ENCODE measurements around the gene CHRNA5.

The CHRNA5 gene

GRCh38 chr15:78634210-78635145 lies 69.2 kb downstream of the CHRNA5 start:
- Mint-ChIP-seq H3K36me3 (ENCODE audit: low read depth) (no peaks in the 10 kb centered on the region), H3K27me3 (peaks cover 6% of the 10 kb centered on the region), H3K27ac (no peak overlapping the region), H3K4me1 (ENCODE audit: low read depth) (no peaks in the 10 kb centered on the region), H3K9me3 (peaks cover 5% of the 10 kb centered on the region), H3K4me3 (no peak overlapping the region)
- no peak for DNase-seq

- Mint-ChIP-seq H3K4me3 (no peak overlapping the region), H3K36me3 (ENCODE audit: low read depth) (no peaks in the 10 kb centered on the region), H3K4me1 (ENCODE audit: low read depth) (peaks cover under 1% of the 10 kb centered on the region), H3K27me3 (peaks cover 12% of the 10 kb centered on the region), H3K9me3 (peaks cover 5% of the 10 kb centered on the region), H3K27ac (no peak overlapping the region)
- DNase-seq, result no peak
Measured at GRCh38 chr15:78635346-78635745, 70.0 kb downstream of the CHRNA5 start.

DNA sequence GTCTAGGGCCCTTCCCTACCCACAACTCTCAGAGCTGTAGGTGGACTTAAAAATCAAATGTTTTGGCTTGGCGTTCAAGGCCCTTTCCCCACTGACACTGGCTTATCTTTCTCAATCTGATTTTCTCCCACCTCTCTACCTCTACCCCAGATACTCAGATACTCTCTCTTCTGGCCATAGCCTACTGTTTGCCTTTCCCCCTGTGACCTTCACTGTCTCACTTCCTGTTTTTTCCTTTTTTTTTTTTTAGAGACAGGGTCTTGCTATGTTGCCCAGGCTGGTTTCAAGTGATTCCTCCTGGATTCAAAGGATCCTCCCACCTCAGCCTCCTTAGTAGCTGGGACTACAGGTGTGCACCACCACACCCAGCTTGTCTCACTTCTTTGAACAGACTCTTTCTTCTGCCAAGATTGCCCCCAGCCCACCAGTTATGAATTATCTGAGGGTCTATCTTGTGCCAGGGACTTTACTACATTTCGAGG lies 71.1 kb downstream of the CHRNA5 start:
- H3K4me3 Mint-ChIP-seq, result no peak overlapping the region
- no peak overlapping the region for H3K27ac Mint-ChIP-seq
- DNase-seq, result no peak
- H3K27me3 Mint-ChIP-seq, result peaks cover 18% of the 10 kb centered on the region
- H3K36me3 Mint-ChIP-seq (ENCODE audit: low read depth), result no peaks in the 10 kb centered on the region
- peaks cover 5% of the 10 kb centered on the region for H3K9me3 Mint-ChIP-seq
- peaks cover 6% of the 10 kb centered on the region for H3K4me1 Mint-ChIP-seq (ENCODE audit: low read depth)

DNA sequence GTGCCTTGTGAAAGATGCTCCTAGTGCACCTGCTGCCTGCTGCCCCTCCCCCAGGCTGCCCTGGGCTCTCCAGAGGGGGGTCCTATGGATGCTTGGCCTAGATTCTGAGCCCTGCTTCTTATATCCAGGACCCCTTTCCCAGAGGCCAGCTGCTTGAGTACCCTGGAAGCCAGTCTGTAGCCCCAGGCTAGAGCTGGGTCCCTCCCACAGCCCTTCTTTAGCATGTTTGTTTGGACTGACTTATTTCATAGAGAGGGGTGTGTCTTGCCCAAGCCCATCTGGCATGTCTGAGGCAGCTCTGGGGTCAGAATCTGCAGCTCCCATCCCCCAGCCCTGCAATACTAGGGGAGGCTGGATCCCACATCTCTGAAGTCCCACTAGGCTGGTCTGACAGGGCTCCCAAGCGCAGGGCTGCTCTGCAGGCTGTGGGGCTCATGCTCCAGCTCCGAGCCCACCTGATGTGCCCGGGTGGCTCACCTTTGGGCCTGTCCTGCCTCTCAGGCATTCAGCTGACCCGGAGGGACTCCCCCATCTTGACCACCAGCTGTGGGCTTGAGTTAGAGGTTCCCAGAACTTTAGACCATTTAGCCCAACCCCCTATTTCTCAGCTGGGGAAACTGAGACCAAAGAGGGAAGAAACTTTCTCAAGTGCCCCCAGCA lies 72.6 kb downstream of the CHRNA5 start:
- DNase-seq, result no peak
- Mint-ChIP-seq H3K27me3 (peaks cover 25% of the 10 kb centered on the region), H3K36me3 (ENCODE audit: low read depth) (no peaks in the 10 kb centered on the region), H3K4me1 (ENCODE audit: low read depth) (peaks cover 9% of the 10 kb centered on the region), H3K9me3 (peaks cover 5% of the 10 kb centered on the region), H3K4me3 (no peak overlapping the region), H3K27ac (no peak overlapping the region)

DNA sequence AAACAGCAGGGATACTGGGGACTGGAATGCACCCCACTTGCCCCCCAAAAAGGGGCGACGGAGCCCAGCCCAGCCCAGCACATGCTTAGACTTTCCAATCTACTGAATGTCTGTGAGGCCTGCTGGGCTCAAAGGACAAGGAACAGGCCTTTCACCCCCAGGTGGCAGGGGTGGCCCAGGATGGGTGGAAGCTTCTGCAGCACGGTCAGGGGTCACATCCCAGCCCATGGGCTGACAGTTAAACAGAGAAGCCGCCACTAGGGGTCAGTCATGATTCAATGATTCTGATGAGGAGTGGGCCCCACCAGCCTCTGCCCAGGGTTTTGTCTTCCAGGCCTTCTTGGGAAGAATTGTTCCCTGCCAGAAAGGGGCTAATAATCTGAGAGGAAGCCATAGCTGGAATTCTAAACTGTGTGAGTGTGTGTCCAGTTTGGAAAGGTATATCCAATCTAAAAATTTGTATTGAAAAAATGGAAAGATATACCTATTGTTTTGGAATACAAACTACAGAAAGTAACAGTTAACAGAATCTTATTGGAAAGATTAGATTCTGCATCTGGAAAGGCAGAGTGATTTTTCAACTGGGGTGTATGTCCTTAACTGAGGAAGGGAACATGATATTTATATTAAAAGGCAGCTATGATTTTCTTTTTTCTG lies 73.5 kb downstream of the CHRNA5 start:
- no peak overlapping the region for H3K4me3 Mint-ChIP-seq
- peak; percentile 52 for DNase-seq

DNA sequence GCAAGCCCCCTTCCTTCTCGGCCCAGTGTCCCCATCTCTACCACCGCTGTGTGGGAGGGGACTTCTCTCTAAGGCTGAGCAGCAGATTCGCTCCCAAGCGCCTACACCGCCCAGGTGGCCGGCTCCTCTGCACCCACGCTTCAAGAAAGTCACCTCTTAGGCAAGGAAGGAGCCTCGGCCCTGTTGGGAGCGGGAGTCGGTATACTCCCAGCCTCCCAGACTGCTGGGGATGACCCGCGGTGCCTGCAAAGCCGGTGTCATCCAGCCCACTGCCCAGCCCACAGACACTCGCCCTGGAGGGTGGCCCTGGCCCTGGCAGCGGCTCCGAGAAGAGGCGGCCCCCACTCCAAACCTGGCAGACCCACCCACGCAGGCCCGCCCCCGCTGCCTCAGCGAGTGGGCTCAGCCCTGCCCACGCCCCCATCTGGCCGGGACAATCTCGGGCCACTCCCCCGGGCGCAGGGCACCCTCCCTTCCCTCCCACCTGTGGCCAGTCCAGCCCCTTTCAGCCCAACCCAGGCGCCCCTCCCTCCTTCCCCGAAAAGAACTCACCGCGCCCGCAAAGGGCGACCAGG lies 75.3 kb downstream of the CHRNA5 start:
- H3K27me3 Mint-ChIP-seq, result peaks cover 25% of the 10 kb centered on the region
- H3K4me3 Mint-ChIP-seq, result peak overlapping the region; percentile 59
- no peaks in the 10 kb centered on the region for H3K36me3 Mint-ChIP-seq (ENCODE audit: low read depth)
- no peak overlapping the region for H3K27ac Mint-ChIP-seq
- no peaks in the 10 kb centered on the region for H3K9me3 Mint-ChIP-seq
- peaks cover 9% of the 10 kb centered on the region for H3K4me1 Mint-ChIP-seq (ENCODE audit: low read depth)
- no peak for DNase-seq

More for the DNA sequence above, 73.5 kb downstream of the CHRNA5 start:
- peaks cover 25% of the 10 kb centered on the region for H3K27me3 Mint-ChIP-seq
- no peaks in the 10 kb centered on the region for H3K36me3 Mint-ChIP-seq (ENCODE audit: low read depth)
- H3K9me3 Mint-ChIP-seq, result no peaks in the 10 kb centered on the region
- H3K4me1 Mint-ChIP-seq (ENCODE audit: low read depth), result peaks cover 9% of the 10 kb centered on the region
- H3K27ac Mint-ChIP-seq, result no peak overlapping the region

DNA sequence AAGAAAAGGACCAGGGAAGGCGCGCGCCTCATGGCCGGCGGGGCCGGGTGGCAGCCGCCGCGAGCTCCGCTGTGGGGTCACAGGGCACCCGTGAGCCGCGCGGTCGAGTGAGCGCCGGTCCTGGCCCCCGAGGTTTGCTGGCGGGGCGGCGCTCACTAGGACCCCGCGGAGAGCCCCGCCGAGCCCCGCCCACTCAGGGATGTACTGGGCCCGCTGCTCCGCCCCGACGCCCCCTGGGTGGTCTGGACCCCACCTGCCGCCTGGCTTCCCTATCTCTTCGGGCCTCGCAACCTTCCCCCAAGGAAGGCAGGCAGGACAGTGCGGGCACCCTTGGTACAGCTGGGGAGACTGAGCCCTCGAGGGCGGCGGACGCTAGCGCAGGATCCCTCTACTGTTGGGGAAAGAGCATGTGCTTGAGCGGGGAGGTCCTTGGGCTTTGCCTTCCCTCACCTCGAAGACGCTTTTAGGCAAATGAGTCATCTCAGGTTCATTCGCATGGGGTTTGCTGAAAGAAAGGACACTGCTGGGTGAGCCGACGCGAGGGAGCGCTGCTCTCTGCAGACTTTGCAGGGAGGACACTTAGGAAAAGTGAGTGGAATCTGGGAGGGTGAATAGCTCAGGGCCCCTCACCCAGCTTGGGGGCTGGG lies 75.9 kb downstream of the CHRNA5 start, which contains the start of gene CHRNB4:
Gene CHRNB4 (minus strand): TSS at position 109 of the 647 bp plus-strand sequence. CDS start 77 bp downstream, at position 32.
- no peaks in the 10 kb centered on the region for H3K9me3 Mint-ChIP-seq
- no peaks in the 10 kb centered on the region for H3K36me3 Mint-ChIP-seq (ENCODE audit: low read depth)
- H3K4me1 Mint-ChIP-seq (ENCODE audit: low read depth), result peaks cover 9% of the 10 kb centered on the region
- DNase-seq, result peak; percentile 53
- H3K4me3 Mint-ChIP-seq, result peak within 1 kb of the TSS; percentile 59
- peaks cover 25% of the 10 kb centered on the region for H3K27me3 Mint-ChIP-seq
- H3K27ac Mint-ChIP-seq, result peak within 1 kb of the TSS; percentile 31

DNA sequence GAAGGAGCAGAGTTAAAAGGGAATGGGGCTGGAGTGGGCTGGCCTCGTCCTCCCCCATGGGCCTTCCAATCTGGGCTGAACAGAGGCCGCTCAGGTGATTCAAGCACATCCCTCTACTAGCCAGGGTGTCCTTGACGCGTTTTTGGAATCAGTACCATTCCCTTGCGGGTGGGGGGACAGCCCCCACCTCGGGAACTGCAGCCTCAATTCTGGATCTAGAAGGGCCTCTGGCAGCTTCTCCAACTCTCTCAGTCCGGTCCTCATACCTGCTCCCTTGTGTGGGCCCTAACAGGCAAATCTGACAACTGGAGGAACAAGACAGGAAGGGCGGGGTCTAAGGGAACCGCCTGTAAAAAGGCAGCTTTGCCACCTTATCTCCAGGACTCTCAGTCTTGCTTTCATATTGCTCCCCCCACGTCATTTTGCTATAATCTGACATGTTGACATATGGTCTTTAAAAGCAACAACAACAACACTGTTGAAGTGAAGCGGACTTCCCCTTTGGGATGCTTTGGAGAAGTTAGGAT lies 76.5 kb downstream of the CHRNA5 start:
- Mint-ChIP-seq H3K36me3 (ENCODE audit: low read depth) (no peaks in the 10 kb centered on the region), H3K4me3 (peak overlapping the region; percentile 56), H3K27ac (no peak overlapping the region), H3K9me3 (no peaks in the 10 kb centered on the region), H3K27me3 (peaks cover 25% of the 10 kb centered on the region), H3K4me1 (ENCODE audit: low read depth) (peaks cover 9% of the 10 kb centered on the region)
- DNase-seq, result no peak

- no peak overlapping the region for H3K27ac Mint-ChIP-seq
- DNase-seq, result no peak
- H3K4me1 Mint-ChIP-seq (ENCODE audit: low read depth), result peaks cover 9% of the 10 kb centered on the region
- H3K27me3 Mint-ChIP-seq, result peaks cover 25% of the 10 kb centered on the region
- H3K4me3 Mint-ChIP-seq, result no peak overlapping the region
- H3K9me3 Mint-ChIP-seq, result no peaks in the 10 kb centered on the region
- no peaks in the 10 kb centered on the region for H3K36me3 Mint-ChIP-seq (ENCODE audit: low read depth)
Measured at GRCh38 chr15:78642331-78642730, 77.0 kb downstream of the CHRNA5 start.

Data from activated T-cell treated with anti-CD3 and anti-CD28 coated beads, Interleukin-2, amount 50 U/mL, for 24 hours (primary cell).